HepG2 (cell line): ENCODE data around the gene SIRT5. TPM values are rescaled to one million over a fixed set of nuclear protein-coding genes. Genes with fewer than 3 reads are reported as not detected.

ENCODE experiments used
- ATAC-seq: fragments of 200-7000 bp; cut with Tn5 transposase; 3 replicates; pipeline ENCODE4 v1.9.1; 2020; ENCODE audit warnings: mild to moderate bottlenecking, moderate library complexity
- BruUV-seq: library from RNA; stranded (reverse); fragments of 400-500 nt; replicated peaks from 2 replicates; lab custom pipeline; 2021; lab: Mats Ljungman, UMichigan
- CTCF ChIA-PET: fragments of 300-600 bp; formaldehyde crosslinking; extraction: SDS; loops from one replicate; lab custom pipeline; 2021; ENCODE audit warnings: low total read pairs, inconsistent platforms, low intra/inter-chr PET ratio; lab: Yijun Ruan, JAX
- POLR2A ChIA-PET: fragments of 350-600 bp; sonication (Branson Sonifier 250); formaldehyde crosslinking; loops from one replicate; lab custom pipeline; 2020; ENCODE audit warnings: antibody characterized with exemption, inconsistent platforms; lab: Yijun Ruan, JAX
- DNase-seq: peaks from one replicate; pipeline ENCODE4 v3.0.0-alpha.2; 2015; ENCODE audit warnings: low spot score
- FAIRE-seq: peaks from 3 replicates; lab custom pipeline; 2011; peaks lifted over from hg19 to GRCh38; lab: Jason Lieb, UNC
- H2AFZ ChIP-seq: one replicate; pipeline ENCODE4 v1.6.1; 2011; ENCODE audit warnings: low read length, inconsistent platforms
- H3K27ac ChIP-seq: fragments of 300-600 bp; 3 replicates; pipeline ENCODE4 v1.8.0; 2011; ENCODE audit warnings: mixed run types, mild to moderate bottlenecking, mixed read lengths, low read length, inconsistent platforms; ENCODE audit not compliant: insufficient read depth; ENCODE audit errors: extremely low read length
- H3K27me3 ChIP-seq, 2 experiments: fragments of 200-600 bp in 1 of 2; 2 replicates in 1 of 2; 3 replicates in 1 of 2; pipeline versions ENCODE4 v1.6.0 to v1.8.0; 2011; ENCODE audit warnings: low read length in 2 of 2, mild to moderate bottlenecking in 2 of 2, moderate library complexity in 2 of 2, inconsistent platforms in 1 of 2; ENCODE audit not compliant: insufficient read depth in 2 of 2, control insufficient read depth in 1 of 2
- H3K36me3 ChIP-seq, 2 experiments: fragments of 200-600 bp in 1 of 2; replicated peaks in 1 of 2; 2 replicates in 1 of 2; 3 replicates in 1 of 2; pipeline versions ENCODE4 v1.5.1 to v1.8.0; 2011; ENCODE audit warnings: low read length in 2 of 2, inconsistent platforms in 1 of 2; ENCODE audit not compliant: insufficient read depth in 2 of 2, control insufficient read depth in 1 of 2
- H3K4me1 ChIP-seq: 2 replicates; pipeline ENCODE4 v1.5.1; 2012; ENCODE audit warnings: low read length, inconsistent platforms; ENCODE audit not compliant: insufficient read depth
- H3K4me2 ChIP-seq: 2 replicates; pipeline ENCODE4 v1.6.0; 2011; ENCODE audit warnings: low read depth, low read length, inconsistent platforms
- H3K4me3 ChIP-seq, 3 experiments: fragments of 200-600 bp in 1 of 3; sonication (generic), shearing (Covaris generic) in 1 of 3; replicated peaks in 1 of 3; 2 replicates each; pipeline ENCODE4 v1.5.1; 2011 to 2016; ENCODE audit warnings: low read length in 3 of 3, inconsistent platforms in 2 of 3, low read depth in 2 of 3, mild to moderate bottlenecking in 2 of 3, control low read depth in 1 of 3, mixed read lengths in 1 of 3; ENCODE audit not compliant: insufficient read depth in 1 of 3
- H3K79me2 ChIP-seq: one replicate; pipeline ENCODE4 v1.6.1; 2011; ENCODE audit warnings: low read length, inconsistent platforms; ENCODE audit not compliant: insufficient read depth
- H3K9ac ChIP-seq: 2 replicates; pipeline ENCODE4 v1.6.0; 2011; ENCODE audit warnings: mild to moderate bottlenecking, low read depth, low read length, inconsistent platforms; ENCODE audit not compliant: insufficient read depth
- H3K9me3 ChIP-seq: 2 replicates; pipeline ENCODE4 v1.5.1; 2012; ENCODE audit warnings: mild to moderate bottlenecking, low read length
- H4K20me1 ChIP-seq: 2 replicates; pipeline ENCODE4 v1.6.0; 2011; ENCODE audit warnings: inconsistent platforms, mild to moderate bottlenecking, low read length, moderate library complexity; ENCODE audit not compliant: insufficient read depth
- AKAP8 ChIP-seq: sonication (generic); formaldehyde crosslinking; IDR thresholded peaks from 2 replicates; pipeline ENCODE4 v1.5.1; 2020; ENCODE audit warnings: mild to moderate bottlenecking, missing genetic modification reagents
- E2F5 ChIP-seq: sonication (generic); formaldehyde crosslinking; conservative IDR thresholded peaks from 2 replicates; pipeline ENCODE4 v1.4.0; 2020; ENCODE audit warnings: missing genetic modification reagents
- FOSL2 ChIP-seq: sonication (generic); formaldehyde crosslinking; IDR thresholded peaks from 2 replicates; pipeline ENCODE4 v1.4.0; 2020; ENCODE audit warnings: missing genetic modification reagents
- HMG20B ChIP-seq: conservative IDR thresholded peaks from 2 replicates; pipeline ENCODE4 v1.6.1; 2016; ENCODE audit warnings: missing genetic modification reagents, missing compliant biosample characterization
- MAX ChIP-seq: IDR thresholded peaks from 2 replicates; pipeline ENCODE4 v1.6.1; 2012; ENCODE audit warnings: inconsistent platforms
- MXD3 ChIP-seq: IDR thresholded peaks from 2 replicates; pipeline ENCODE4 v1.6.1; 2016; ENCODE audit warnings: mild to moderate bottlenecking, missing biosample characterization, missing genetic modification reagents
- RBFOX2 ChIP-seq: fragments of 200-400 bp; formaldehyde crosslinking; IDR thresholded peaks from 2 replicates; pipeline ENCODE4 v1.6.1; 2017; ENCODE audit warnings: low read depth, mild to moderate bottlenecking, low read length
- TFAP4 ChIP-seq: sonication (generic); IDR thresholded peaks from 2 replicates; pipeline ENCODE4 v1.6.1; 2016; ENCODE audit warnings: low read depth, borderline replicate concordance
- ZFP41 ChIP-seq: sonication (generic); formaldehyde crosslinking; IDR thresholded peaks from 2 replicates; pipeline ENCODE4 v1.4.0; 2020; ENCODE audit warnings: mild to moderate bottlenecking, missing genetic modification reagents, borderline replicate concordance
- ZNF138 ChIP-seq: sonication (generic); formaldehyde crosslinking; IDR thresholded peaks from 2 replicates; pipeline ENCODE4 v1.5.0; 2020; ENCODE audit warnings: mild to moderate bottlenecking, low read depth, missing genetic modification reagents
- ZNF337 ChIP-seq: sonication (generic); formaldehyde crosslinking; IDR thresholded peaks from 2 replicates; pipeline ENCODE4 v1.5.1; 2020; ENCODE audit warnings: missing genetic modification reagents, low read depth, mild to moderate bottlenecking, borderline replicate concordance
- ZNF574 ChIP-seq: sonication (generic); formaldehyde crosslinking; IDR thresholded peaks from 2 replicates; pipeline ENCODE4 v1.4.0; 2020; ENCODE audit warnings: missing genetic modification reagents
- ZNF652 ChIP-seq: IDR thresholded peaks from 2 replicates; pipeline ENCODE4 v1.6.1; 2016; ENCODE audit warnings: low read depth, borderline replicate concordance
- WGBS: methylation state at CpG from one replicate; pipeline ENCODE4 v1.1.6; 2017; ENCODE audit warnings: low lambda C conversion rate; 5-methylcytosine and 5-hydroxymethylcytosine counted together
- in situ Hi-C: cut with HindIII; loops from 2 replicates; pipeline ENCODE4 v1.10.0; 2017; ENCODE audit warnings: low pct_unique_long_range_greater_than_20kb; ENCODE audit not compliant: extremely low pct_ligation_motif_present
- intact Hi-C: fragments of 100-400 bp; cut with micrococcal nuclease; formaldehyde crosslinking; loops from one replicate; pipeline ENCODE4 v1.10.0; 2022; ENCODE audit not compliant: unreplicated experiment
- polyA plus RNA-seq, 8 experiments: library from polyadenylated mRNA; depleted of rRNA in 3 of 8; stranded (reverse) in 7 of 8; unstranded in 1 of 8; fragments of >200 nt; fragmentation: Illumina TruSeq in 4 of 8; extraction: Trizol in 4 of 8; gene quantifications; 2 replicates each; pipeline versions ENCODE4 v1.2.1 to v1.2.3, GENCODE V29; 2011 to 2016; ENCODE audit warnings: low read depth in 4 of 8, missing spikeins in 1 of 8, mixed read lengths in 1 of 8; ENCODE audit not compliant: insufficient read depth in 1 of 8
- total RNA-seq, 5 experiments: library from RNA; depleted of rRNA; stranded (reverse); fragments of >200 nt; fragmentation: Illumina TruSeq; extraction: Trizol; gene quantifications; 2 replicates each; pipeline ENCODE4 v1.2.3, GENCODE V29; 2016; ENCODE audit warnings: low read depth in 1 of 5

SIRT5 gene
- total and polyA plus RNA-seq, 2 of the 13 experiments (the other 11 are each of a cell fraction or from before 2014, with no cell fraction given) = 14.1 to 16.6 TPM

- TF ChIP-seq ZNF138 (CRISPR knock-in tag) = no peak
- TF ChIP-seq ZNF574 (CRISPR knock-in tag) = no peak
- TF ChIP-seq MXD3 (CRISPR knock-in tag) = no peak
- TF ChIP-seq RBFOX2 = peak; percentile 33; the same call in 1 of the 2 replicates
- no peak for TF ChIP-seq E2F5
- TF ChIP-seq ZFP41 (CRISPR knock-in tag) = no peak
- peak; percentile 28; the same call in 1 of the 2 replicates for TF ChIP-seq FOSL2 (CRISPR knock-in tag)
- TF ChIP-seq ZNF652 = 0 out of 2 replicates have a peak, but pooled peaks have one; percentile 16
- TF ChIP-seq MAX = no peak
- TF ChIP-seq ZNF337 (CRISPR knock-in tag) = no peak
- TF ChIP-seq TFAP4 = peak; percentile 29; the same call in 1 of the 2 replicates
- TF ChIP-seq AKAP8 = no peak
- no peak for TF ChIP-seq HMG20B (CRISPR knock-in tag)
- FAIRE-seq = no peak
- TSS peak; percentile 73 for BruUV-seq
- H3K27ac ChIP-seq = peak overlapping the region; percentile 81
- 0 out of 3 replicates have a peak, but pooled peaks have one; percentile 3 for ATAC-seq
- peaks cover 0 to 13% of the 10 kb centered on the region in 2 experiments; a peak in 3 of 5 replicates for H3K36me3 ChIP-seq
- no peaks in the 10 kb centered on the region for H4K20me1 ChIP-seq
- H3K27me3 ChIP-seq = no peaks in the 10 kb centered on the region
- no peak overlapping the region for H2AFZ ChIP-seq
- POLR2A ChIA-PET = interaction anchor here (0.9 to 4.2 kb wide), 18 partner anchors 10 to 1592 kb away, joined by 3 to 175 read pairs (median 7); partner anchors contain the start of genes GFOD1, HIVEP1, MCUR1 and NOL7
- WGBS = 53% methylated on average over 4 of the region's 4 CpGs
- H3K9ac ChIP-seq = peak overlapping the region; percentile 39
- H3K9me3 ChIP-seq = no peaks in the 10 kb centered on the region
- intact Hi-C loops = loop anchor here (2.0 kb wide), 1 partner anchor 197 kb away; no protein-coding TSS in a partner anchor
- CTCF ChIA-PET = interaction anchor here (1.8 kb wide), 1 partner anchor 29 kb away, joined by 7 read pairs; the partner anchor contains the start of gene SIRT5
- in situ Hi-C loops = no loop called here
- no peaks in the 10 kb centered on the region for H3K79me2 ChIP-seq
- peak; percentile 35 for DNase-seq
- no peak overlapping the region for H3K4me3 ChIP-seq
- H3K4me1 ChIP-seq = peaks cover 44% of the 10 kb centered on the region
- H3K4me2 ChIP-seq = peak overlapping the region; percentile 52
Observed at GRCh38 chr6:13604135-13604534, 29.7 kb downstream of the SIRT5 start.
